HG03039 (cell line): ENCODE results near the gene TAF11L12.
"Not testable (repeated sequence)": the region's sequence is repeated elsewhere in the genome, so short reads cannot be mapped to it uniquely, and the experiment has no call there.

Experiments used
- ATAC-seq: cut with Tn5 transposase; IDR thresholded peaks from one replicate; pipeline ENCODE4 v1.9.1; 2021; ENCODE audit warnings: mild to moderate bottlenecking, moderate library complexity; ENCODE audit not compliant: unreplicated experiment

TAF11L12 gene

GRCh38 chr5:17610092-17610491, at the start of gene TAF11L12:
TAF11L12 (plus strand) TSS chr5:17610392.
- ATAC-seq, result not testable (repeated sequence)

DNA sequence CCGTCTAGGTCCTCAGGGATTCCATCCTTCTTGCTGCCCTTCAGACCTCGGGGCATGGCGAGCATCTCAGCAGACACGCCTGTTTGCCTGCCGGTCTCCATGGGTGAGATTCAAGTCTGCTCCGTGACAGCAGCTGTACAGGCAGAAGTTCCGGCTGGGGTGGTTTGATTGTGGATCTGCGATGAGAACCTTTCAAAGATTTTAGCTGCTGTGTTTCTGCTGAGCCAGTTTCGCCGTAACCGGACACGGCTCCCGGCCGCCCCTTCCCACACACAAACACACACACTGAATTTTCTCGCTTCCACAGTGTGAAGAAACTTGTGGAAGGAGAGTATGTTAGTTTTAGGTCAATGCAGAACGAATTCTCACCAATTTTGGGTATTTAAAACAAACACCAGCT, 24.5 kb upstream of the TAF11L12 start, which contains the start of gene TAF11L7:
Gene TAF11L7 (minus strand): TSS at position 101 of the 400 bp plus-strand sequence.
- ATAC-seq, result not testable (repeated sequence)

DNA sequence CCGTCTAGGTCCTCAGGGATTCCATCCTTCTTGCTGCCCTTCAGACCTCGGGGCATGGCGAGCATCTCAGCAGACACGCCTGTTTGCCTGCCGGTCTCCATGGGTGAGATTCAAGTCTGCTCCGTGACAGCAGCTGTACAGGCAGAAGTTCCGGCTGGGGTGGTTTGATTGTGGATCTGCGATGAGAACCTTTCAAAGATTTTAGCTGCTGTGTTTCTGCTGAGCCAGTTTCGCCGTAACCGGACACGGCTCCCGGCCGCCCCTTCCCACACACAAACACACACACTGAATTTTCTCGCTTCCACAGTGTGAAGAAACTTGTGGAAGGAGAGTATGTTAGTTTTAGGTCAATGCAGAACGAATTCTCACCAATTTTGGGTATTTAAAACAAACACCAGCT, 19.3 kb upstream of the TAF11L12 start, which contains the start of gene TAF11L8:
Gene TAF11L8 (minus strand): TSS at position 101 of the 400 bp plus-strand sequence.
- ATAC-seq, result not testable (repeated sequence)

DNA sequence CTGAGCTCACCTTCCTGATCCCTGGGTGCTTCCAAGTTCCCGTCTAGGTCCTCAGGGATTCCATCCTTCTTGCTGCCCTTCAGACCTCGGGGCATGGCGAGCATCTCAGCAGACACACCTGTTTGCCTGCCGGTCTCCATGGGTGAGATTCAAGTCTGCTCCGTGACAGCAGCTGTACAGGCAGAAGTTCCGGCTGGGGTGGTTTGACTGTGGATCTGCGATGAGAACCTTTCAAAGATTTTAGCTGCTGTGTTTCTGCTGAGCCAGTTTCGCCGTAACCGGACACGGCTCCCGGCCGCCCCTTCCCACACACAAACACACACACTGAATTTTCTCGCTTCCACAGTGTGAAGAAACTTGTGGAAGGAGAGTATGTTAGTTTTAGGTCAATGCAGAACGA, 15.9 kb upstream of the TAF11L12 start, which contains the start of gene TAF11L9:
Gene TAF11L9 (minus strand): TSS at position 140 of the 400 bp plus-strand sequence.
- ATAC-seq, result not testable (repeated sequence)

- ATAC-seq, result not testable (repeated sequence)
Measured at GRCh38 chr5:17597728-17598127, 12.5 kb upstream of the TAF11L12 start, which contains the start of gene TAF11L10. TAF11L10 (minus strand) TSS chr5:17597828.

- ATAC-seq, result not testable (repeated sequence)
Measured at GRCh38 chr5:17603880-17604279, 6.3 kb upstream of the TAF11L12 start, which contains the start of gene TAF11L11. TAF11L11 (plus strand) TSS chr5:17604183.

DNA sequence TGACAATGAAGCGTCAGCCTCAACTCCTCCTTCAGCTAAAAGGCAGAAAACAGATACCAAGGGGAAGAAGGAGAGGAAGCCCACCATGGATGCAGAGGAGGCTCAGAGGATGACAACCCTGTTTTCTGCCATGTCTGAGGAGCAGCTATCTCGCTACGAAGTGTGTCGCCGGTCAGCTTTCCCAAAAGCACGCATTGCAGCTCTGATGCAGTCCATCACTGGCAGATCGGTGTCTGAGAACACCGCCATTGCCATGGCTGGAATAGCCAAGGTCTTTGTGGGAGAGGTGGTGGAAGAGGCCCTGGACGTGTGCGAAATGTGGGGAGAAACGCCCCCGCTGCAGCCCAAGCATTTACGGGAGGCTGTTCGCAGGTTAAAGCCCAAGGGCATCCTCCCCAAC, 5.2 kb upstream of the TAF11L12 start:
- no peak for ATAC-seq

DNA sequence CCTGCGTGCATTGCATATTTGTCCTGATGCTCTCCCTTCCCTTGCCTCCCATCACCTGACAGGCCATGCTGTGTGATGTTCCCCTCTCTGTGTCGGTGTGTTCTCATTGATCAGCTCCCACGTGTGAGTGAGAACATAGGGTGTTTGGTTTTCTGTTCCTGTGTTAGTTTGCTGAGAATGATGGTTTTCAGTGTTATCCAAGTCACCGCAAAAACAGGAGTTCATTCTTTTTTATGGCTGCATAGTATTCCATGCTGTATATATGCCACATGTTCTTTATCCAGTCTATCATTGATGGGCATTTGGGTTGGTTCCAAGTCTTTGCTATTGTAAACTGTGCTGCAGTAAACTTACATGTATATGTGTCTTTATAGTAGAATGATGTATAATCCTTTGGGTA, 2.7 kb upstream of the TAF11L12 start:
- ATAC-seq, result not testable (repeated sequence)

GRCh38 chr5:17614872-17615605, 4.8 kb downstream of the TAF11L12 start:
- no peak for ATAC-seq

DNA sequence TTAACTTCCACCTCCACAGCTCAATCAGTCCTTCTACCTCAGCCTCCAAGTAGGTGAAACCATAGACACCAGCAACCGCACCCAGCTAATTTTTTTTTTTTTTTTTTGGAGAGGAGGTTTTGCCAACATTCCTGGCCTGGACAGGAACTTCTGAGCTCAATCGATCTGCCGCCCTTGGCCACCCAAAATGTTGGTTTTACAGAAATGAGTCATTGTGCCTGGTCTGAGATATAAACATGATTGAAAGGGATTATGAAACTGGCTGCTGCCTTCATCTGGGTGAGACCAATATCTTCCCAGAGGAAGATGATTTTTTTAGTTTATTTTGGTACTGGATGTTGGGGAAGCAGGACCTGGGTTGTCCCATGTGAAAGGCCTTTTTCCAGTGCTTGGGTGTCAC, 9.2 kb downstream of the TAF11L12 start:
- no peak for ATAC-seq

GRCh38 chr5:17620627-17621026, 10.4 kb downstream of the TAF11L12 start:
- no peak for ATAC-seq

GRCh38 chr5:17625686-17626085, 15.5 kb downstream of the TAF11L12 start:
- ATAC-seq, result no peak

- ATAC-seq, result not testable (repeated sequence)
Measured at GRCh38 chr5:17631788-17632187, 21.6 kb downstream of the TAF11L12 start, which contains the start of gene TAF11L13. TAF11L13 (plus strand) TSS chr5:17632088.

GRCh38 chr5:17634160-17634559, 24.0 kb downstream of the TAF11L12 start, which contains the start of gene TAF11L14:
TAF11L14 (plus strand) TSS chr5:17634460.
- ATAC-seq, result no peak

DNA sequence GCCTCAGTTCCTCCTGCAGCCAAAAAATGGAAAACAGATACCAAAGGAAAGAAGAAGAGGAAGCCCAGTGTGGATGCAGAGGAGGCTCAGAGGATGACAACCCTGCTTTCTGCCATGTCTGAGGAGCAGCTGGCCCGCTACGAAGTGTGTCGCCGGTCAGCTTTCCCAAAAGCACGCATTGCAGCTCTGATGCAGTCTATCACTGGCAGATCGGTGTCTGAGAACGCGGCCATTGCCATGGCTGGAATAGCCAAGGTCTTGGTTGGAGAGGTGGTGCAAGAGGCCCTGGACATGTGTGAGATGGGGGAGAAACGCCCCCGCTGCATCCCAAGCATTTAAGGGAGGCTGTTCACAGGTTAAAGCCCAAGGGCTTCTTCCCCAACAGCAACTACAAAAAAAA, 39.0 kb downstream of the TAF11L12 start:
- ATAC-seq, result not testable (repeated sequence)

- not testable (repeated sequence) for ATAC-seq
Measured at GRCh38 chr5:17655201-17655759, 45.1 kb downstream of the TAF11L12 start.

DNA sequence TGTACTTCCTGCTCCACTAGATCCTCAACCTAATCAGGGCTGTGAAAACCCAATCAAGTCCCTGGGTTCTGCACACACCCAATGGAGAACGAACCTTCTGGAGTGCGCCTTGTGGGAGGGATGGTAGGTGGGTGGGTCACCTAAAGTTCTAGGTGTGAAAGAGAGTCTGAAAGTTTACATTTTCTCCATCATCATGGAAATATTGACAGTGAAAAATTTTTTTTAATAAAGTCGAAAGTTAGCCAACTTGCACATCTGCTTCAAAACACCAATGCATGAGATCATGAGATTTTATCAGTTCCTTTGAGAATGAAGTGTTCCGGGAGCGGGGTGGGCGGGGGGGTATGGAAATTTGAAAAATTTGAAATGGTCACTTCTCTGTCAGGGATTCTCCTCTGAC, 45.7 kb downstream of the TAF11L12 start:
- ATAC-seq, result no peak
